Cardiac muscle cell (in vitro differentiated cells and primary cell): ENCODE measurements around the gene STX17. TPM values are rescaled to one million over a fixed set of nuclear protein-coding genes. Genes with fewer than 3 reads are reported as not detected.

Source experiments
- DNase-seq, 2 donors: peaks; one replicate each; pipeline versions ENCODE4 v3.0.0 to v3.0.0-alpha.2; 2010 to 2017; ENCODE audit warnings: low read depth in 1 of 2, low spot score in 1 of 2
- H3K27ac ChIP-seq: fragments of 200-600 bp; sonication (generic); 2 replicates; pipeline ENCODE4 v1.5.1; 2016
- H3K27me3 ChIP-seq: fragments of 200-600 bp; sonication (generic); 2 replicates; pipeline ENCODE4 v1.6.0; 2016; ENCODE audit warnings: control low read depth
- H3K36me3 ChIP-seq: fragments of 200-600 bp; sonication (generic); 2 replicates; pipeline ENCODE4 v1.5.1; 2016; ENCODE audit warnings: control low read depth
- H3K4me1 ChIP-seq: fragments of 200-600 bp; sonication (generic); 2 replicates; pipeline ENCODE4 v1.8.1; 2017; ENCODE audit warnings: low read depth, mild to moderate bottlenecking, mixed run types
- H3K4me3 ChIP-seq: fragments of 200-600 bp; sonication (generic); 2 replicates; pipeline ENCODE4 v1.5.1; 2016; ENCODE audit warnings: mild to moderate bottlenecking
- H3K9me3 ChIP-seq: fragments of 200-600 bp; sonication (generic); 2 replicates; pipeline ENCODE4 v1.5.1; 2017; ENCODE audit warnings: low read depth, mild to moderate bottlenecking, control low read depth
- polyA plus RNA-seq: library from polyadenylated mRNA; unstranded; fragments of >200 nt; fragmentation: Nextera tagmentation; extraction: Ambion mirVana; gene quantifications from 2 replicates; pipeline ENCODE4 v1.2.1, GENCODE V29; 2016
- total RNA-seq: library from RNA; depleted of rRNA; stranded (reverse); fragments of >200 nt; gene quantifications from 2 replicates; pipeline ENCODE4 v1.2.3, GENCODE V29; 2016
- TF ChIP-seq, protein P1 (sequence below): IDR thresholded peaks from 2 replicates; pipeline ENCODE4 v1.5.1; 2012; ENCODE audit warnings: low read depth, mild to moderate bottlenecking, low read length

The STX17 gene
- total and polyA plus RNA-seq, 2 experiments from 2014 or later, result 20.4 to 34.8 TPM

DNA sequence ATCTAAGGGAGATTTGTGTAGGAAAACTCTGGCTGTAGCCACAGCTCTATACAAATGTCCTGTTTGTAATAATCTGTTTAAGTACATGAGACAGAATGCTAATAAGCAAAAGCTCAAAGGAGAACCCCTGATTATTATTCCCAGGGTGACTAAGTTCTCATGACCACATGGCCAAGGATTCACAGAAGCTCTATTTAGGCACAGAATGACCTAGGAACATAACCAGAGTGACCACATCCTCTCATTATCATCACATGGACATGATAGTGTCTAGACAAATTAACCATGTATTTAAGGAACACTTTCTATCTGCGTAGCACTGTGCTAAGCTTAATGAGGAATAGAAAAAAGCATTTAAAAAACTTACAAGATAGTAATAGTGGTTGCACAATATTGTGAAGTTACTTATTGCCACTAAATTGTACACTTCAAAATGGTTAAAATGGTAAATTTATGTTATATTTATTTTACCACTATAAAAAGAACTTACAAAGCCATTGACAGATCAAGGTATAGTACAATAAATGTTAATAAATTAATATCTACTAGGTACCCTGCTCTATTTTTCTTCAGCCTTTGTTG is 56.3 kb downstream of the STX17 start:
- DNase-seq, result peak in 1 of 2 donors; percentile 2
- H3K27me3 ChIP-seq, result no peaks in the 10 kb centered on the region
- H3K4me1 ChIP-seq, result peaks cover 21% of the 10 kb centered on the region
- TF ChIP-seq, protein P1, sequence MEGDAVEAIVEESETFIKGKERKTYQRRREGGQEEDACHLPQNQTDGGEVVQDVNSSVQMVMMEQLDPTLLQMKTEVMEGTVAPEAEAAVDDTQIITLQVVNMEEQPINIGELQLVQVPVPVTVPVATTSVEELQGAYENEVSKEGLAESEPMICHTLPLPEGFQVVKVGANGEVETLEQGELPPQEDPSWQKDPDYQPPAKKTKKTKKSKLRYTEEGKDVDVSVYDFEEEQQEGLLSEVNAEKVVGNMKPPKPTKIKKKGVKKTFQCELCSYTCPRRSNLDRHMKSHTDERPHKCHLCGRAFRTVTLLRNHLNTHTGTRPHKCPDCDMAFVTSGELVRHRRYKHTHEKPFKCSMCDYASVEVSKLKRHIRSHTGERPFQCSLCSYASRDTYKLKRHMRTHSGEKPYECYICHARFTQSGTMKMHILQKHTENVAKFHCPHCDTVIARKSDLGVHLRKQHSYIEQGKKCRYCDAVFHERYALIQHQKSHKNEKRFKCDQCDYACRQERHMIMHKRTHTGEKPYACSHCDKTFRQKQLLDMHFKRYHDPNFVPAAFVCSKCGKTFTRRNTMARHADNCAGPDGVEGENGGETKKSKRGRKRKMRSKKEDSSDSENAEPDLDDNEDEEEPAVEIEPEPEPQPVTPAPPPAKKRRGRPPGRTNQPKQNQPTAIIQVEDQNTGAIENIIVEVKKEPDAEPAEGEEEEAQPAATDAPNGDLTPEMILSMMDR, result no peak
- H3K4me3 ChIP-seq, result no peak overlapping the region
- H3K9me3 ChIP-seq, result no peaks in the 10 kb centered on the region
- peaks cover 7% of the 10 kb centered on the region for H3K36me3 ChIP-seq
- no peak overlapping the region for H3K27ac ChIP-seq

DNA sequence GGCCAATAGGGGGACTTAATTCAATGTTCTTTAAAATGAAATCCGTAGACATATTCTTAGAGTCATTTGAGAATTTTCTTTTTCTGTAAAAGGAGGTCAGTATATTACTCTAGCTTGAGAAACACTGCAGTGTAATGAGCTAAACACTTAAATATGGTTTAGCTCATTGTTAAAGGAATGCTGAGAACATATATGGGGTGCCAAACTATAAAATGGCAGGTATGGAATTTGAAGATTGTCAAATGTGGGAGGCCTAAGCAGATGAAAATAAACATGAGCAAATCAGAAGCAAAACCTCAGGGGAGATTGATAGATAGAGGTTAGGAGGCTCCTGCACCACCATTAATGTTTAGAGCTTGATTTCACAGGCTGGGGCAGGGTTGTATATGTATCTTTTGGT is 57.9 kb downstream of the STX17 start:
- H3K4me1 ChIP-seq, result peaks cover 24% of the 10 kb centered on the region
- no peaks in the 10 kb centered on the region for H3K9me3 ChIP-seq
- H3K27ac ChIP-seq, result no peak overlapping the region
- no peak for DNase-seq
- peaks cover 7% of the 10 kb centered on the region for H3K36me3 ChIP-seq
- H3K27me3 ChIP-seq, result no peaks in the 10 kb centered on the region
- no peak overlapping the region for H3K4me3 ChIP-seq
- TF ChIP-seq, protein P1, result no peak

DNA sequence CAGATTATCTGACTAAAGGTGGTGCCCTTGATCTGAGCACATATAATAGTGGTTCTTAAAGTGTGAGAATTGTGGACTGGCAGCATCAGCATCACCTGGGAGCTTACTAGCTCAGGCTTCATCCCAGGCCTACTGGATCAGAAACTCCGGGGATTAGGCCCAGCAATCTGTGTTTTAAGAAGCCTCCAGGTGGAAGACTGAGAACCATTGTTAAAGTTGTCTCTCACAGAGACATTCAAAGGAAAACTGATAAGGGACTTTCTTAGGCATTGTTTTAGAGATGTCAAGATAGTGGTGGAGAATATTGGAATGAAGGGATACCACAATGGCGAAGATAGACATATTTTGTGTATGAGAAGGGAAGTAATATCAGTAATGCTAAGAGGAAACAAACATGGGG is 59.5 kb downstream of the STX17 start:
- H3K27ac ChIP-seq, result peak overlapping the region; percentile 71
- no peak overlapping the region for H3K4me3 ChIP-seq
- H3K36me3 ChIP-seq, result peaks cover 7% of the 10 kb centered on the region
- no peak for DNase-seq
- peaks cover 24% of the 10 kb centered on the region for H3K4me1 ChIP-seq
- no peaks in the 10 kb centered on the region for H3K9me3 ChIP-seq
- TF ChIP-seq, protein P1, result no peak
- no peaks in the 10 kb centered on the region for H3K27me3 ChIP-seq

DNA sequence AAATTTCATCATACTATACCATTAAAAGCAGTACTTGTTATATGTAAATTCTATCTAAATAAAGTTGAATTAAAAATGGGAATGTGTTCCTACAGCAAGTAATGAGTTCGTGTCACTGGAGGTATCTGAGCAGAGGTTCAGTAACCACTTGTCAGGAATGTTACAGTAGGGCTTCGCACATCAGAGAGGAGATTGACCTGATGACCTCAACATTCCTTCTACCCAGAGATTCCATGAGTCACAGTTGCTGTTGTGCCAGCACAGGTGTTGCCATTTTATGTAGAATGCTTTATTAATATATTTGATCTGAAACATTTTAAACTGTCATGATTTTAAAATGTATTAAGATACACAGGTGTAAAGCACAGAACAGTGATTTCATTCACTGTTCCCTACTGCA is 60.3 kb downstream of the STX17 start:
- peak overlapping the region; percentile 71 for H3K27ac ChIP-seq
- H3K4me3 ChIP-seq, result no peak overlapping the region
- H3K27me3 ChIP-seq, result no peaks in the 10 kb centered on the region
- peak; percentile 12 to 71 for DNase-seq
- H3K4me1 ChIP-seq, result peaks cover 24% of the 10 kb centered on the region
- no peaks in the 10 kb centered on the region for H3K9me3 ChIP-seq
- peaks cover 7% of the 10 kb centered on the region for H3K36me3 ChIP-seq
- TF ChIP-seq, protein P1, result no peak

DNA sequence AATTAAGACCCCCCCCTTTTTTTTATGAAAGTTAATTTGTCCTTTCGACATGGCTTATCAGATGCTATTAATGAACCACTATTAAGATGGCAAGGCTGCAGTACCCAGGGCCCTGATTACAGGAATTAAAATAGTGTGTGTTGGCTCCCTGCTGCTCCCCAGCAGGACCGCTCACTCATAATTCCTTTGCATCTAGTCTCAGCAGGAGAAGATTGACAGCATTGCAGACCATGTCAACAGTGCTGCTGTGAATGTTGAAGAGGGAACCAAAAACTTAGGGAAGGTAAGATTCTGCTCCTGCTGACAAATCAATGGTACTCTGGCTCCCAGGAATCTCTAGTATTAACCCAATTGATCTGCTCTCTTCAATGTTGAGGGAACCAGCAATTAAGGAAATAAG is 61.0 kb downstream of the STX17 start:
- DNase-seq, result no peak
- Histone ChIP-seq H3K9me3 (no peaks in the 10 kb centered on the region), H3K27me3 (no peaks in the 10 kb centered on the region), H3K4me3 (no peak overlapping the region), H3K27ac (peak overlapping the region; percentile 71), H3K36me3 (peaks cover 2% of the 10 kb centered on the region), H3K4me1 (peaks cover 24% of the 10 kb centered on the region)
- TF ChIP-seq, protein P1, result no peak
